ENCODE measurements around the gene MANBA.
A peak's percentile ranks its signal among the peaks of the same experiment; 100 is the strongest.

Gene MANBA

GRCh38 chr4:102598762-102599374, 161.9 kb downstream of the MANBA start:
- no peak overlapping the region for H3K4me3 ChIP-seq (ENCODE audit: low read depth, low read length)
- no peak for TF ChIP-seq CTCF (IDR thresholded peaks at IDR 0.05; ENCODE audit: low read depth, low read length)
- in situ Hi-C loops (cut with HindIII; ENCODE audit: low sequenced_read_pairs): no loop called here
- peak; percentile 22 for DNase-seq (ENCODE audit: low read depth, low spot score)

GRCh38 chr4:102598086-102598761, 162.5 kb downstream of the MANBA start:
- in situ Hi-C loops (cut with HindIII; ENCODE audit: low sequenced_read_pairs): no loop called here
- DNase-seq (ENCODE audit: low read depth, low spot score): peak; percentile 2
- H3K4me3 ChIP-seq (ENCODE audit: low read depth, low read length): no peak overlapping the region
- no peak for TF ChIP-seq CTCF (IDR thresholded peaks at IDR 0.05; ENCODE audit: low read depth, low read length)

GRCh38 chr4:102596532-102596931, 164.2 kb downstream of the MANBA start:
- H3K4me3 ChIP-seq (ENCODE audit: low read depth, low read length): no peak overlapping the region
- no peak for TF ChIP-seq CTCF (IDR thresholded peaks at IDR 0.05; ENCODE audit: low read depth, low read length)
- in situ Hi-C loops (cut with HindIII; ENCODE audit: low sequenced_read_pairs): no loop called here
- DNase-seq (ENCODE audit: low read depth, low spot score): no peak

GRCh38 chr4:102594000-102594399, 166.8 kb downstream of the MANBA start:
- no peak for TF ChIP-seq CTCF (IDR thresholded peaks at IDR 0.05; ENCODE audit: low read depth, low read length)
- no peak for DNase-seq (ENCODE audit: low read depth, low spot score)

GRCh38 chr4:102593147-102593546, 167.6 kb downstream of the MANBA start:
- no peak for TF ChIP-seq CTCF (IDR thresholded peaks at IDR 0.05; ENCODE audit: low read depth, low read length)
- in situ Hi-C loops (cut with HindIII; ENCODE audit: low sequenced_read_pairs): no loop called here
- H3K4me3 ChIP-seq (ENCODE audit: low read depth, low read length): no peak overlapping the region
- no peak for DNase-seq (ENCODE audit: low read depth, low spot score)

More at GRCh38 chr4:102594000-102594399, 166.8 kb downstream of the MANBA start:
- in situ Hi-C loops (cut with HindIII; ENCODE audit: low sequenced_read_pairs): no loop called here
- no peak overlapping the region for H3K4me3 ChIP-seq (ENCODE audit: low read depth, low read length)

- no peak for DNase-seq (ENCODE audit: low read depth, low spot score)
- TF ChIP-seq CTCF (IDR thresholded peaks at IDR 0.05; ENCODE audit: low read depth, low read length): no peak
- in situ Hi-C loops (cut with HindIII; ENCODE audit: low sequenced_read_pairs): no loop called here
- H3K4me3 ChIP-seq (ENCODE audit: low read depth, low read length): no peak overlapping the region
Observed at GRCh38 chr4:102592256-102592655, 168.5 kb downstream of the MANBA start.
